T-helper 2 cell (primary cell): Measurements from ENCODE around the gene ALK.
A peak's percentile ranks its signal among the peaks of the same experiment; 100 is the strongest.

Experiments
- DNase-seq, 5 experiments: peaks; one replicate each; pipeline versions ENCODE4 v3.0.0 to v3.0.0-alpha.2; 2012 to 2022

Gene ALK

GRCh38 chr2:29308366-29308765, 613.0 kb downstream of the ALK start:
- no peak for DNase-seq

- DNase-seq: no peak
These were observed 613.9 kb downstream of the ALK start for GRCh38 chr2:29307519-29307918.

GRCh38 chr2:29305762-29306161, 615.6 kb downstream of the ALK start:
- no peak for DNase-seq

- no peak for DNase-seq
These were observed 616.9 kb downstream of the ALK start for GRCh38 chr2:29304399-29305060.

- DNase-seq: no peak
These were observed 624.8 kb downstream of the ALK start for GRCh38 chr2:29296585-29296984.

GRCh38 chr2:29295845-29296244, 625.5 kb downstream of the ALK start:
- DNase-seq: peak in 1 of 5 experiments; percentile 7

- peak in 1 of 5 experiments; percentile 20 for DNase-seq
These were observed 627.5 kb downstream of the ALK start for GRCh38 chr2:29293830-29294438.

- no peak for DNase-seq
These were observed 630.9 kb downstream of the ALK start for GRCh38 chr2:29290293-29291047.

- DNase-seq: no peak
These were observed 636.7 kb downstream of the ALK start for GRCh38 chr2:29284671-29285070.

- no peak for DNase-seq
These were observed 639.5 kb downstream of the ALK start for GRCh38 chr2:29281916-29282247.

- DNase-seq: no peak
These were observed 640.1 kb downstream of the ALK start for GRCh38 chr2:29281086-29281915.

- DNase-seq: no peak
These were observed 642.4 kb downstream of the ALK start for GRCh38 chr2:29278966-29279365.

- DNase-seq: no peak
These were observed 645.2 kb downstream of the ALK start for GRCh38 chr2:29276151-29276550.

GRCh38 chr2:29275186-29275585, 646.2 kb downstream of the ALK start:
- DNase-seq: no peak

- no peak for DNase-seq
These were observed 647.4 kb downstream of the ALK start for GRCh38 chr2:29273685-29274611.

GRCh38 chr2:29273004-29273684, 648.2 kb downstream of the ALK start:
- no peak for DNase-seq

- no peak for DNase-seq
These were observed 649.1 kb downstream of the ALK start for GRCh38 chr2:29272311-29272710.

GRCh38 chr2:29270701-29271121, 650.7 kb downstream of the ALK start:
- no peak for DNase-seq

GRCh38 chr2:29269765-29270109, 651.6 kb downstream of the ALK start:
- no peak for DNase-seq

- DNase-seq: no peak
These were observed 652.2 kb downstream of the ALK start for GRCh38 chr2:29269095-29269764.

GRCh38 chr2:29267720-29268119, 653.7 kb downstream of the ALK start:
- no peak for DNase-seq
